GM23248 (cell line): ENCODE measurements around the gene PLEK.

Source experiments
- EZH2 ChIP-seq: fragments of 200-600 bp; sonication (generic); IDR thresholded peaks from 2 replicates; pipeline ENCODE4 v1.6.1; 2018; ENCODE audit warnings: antibody characterized with exemption, mild to moderate bottlenecking; ENCODE audit not compliant: insufficient read depth, poor library complexity, severe bottlenecking
- EZH2phosphoT487 ChIP-seq: fragments of 200-600 bp; sonication (generic); IDR thresholded peaks from 2 replicates; pipeline ENCODE4 v1.6.1; 2018; ENCODE audit warnings: antibody characterized with exemption, moderate library complexity, mild to moderate bottlenecking, low read depth; ENCODE audit not compliant: insufficient read depth

DNA sequence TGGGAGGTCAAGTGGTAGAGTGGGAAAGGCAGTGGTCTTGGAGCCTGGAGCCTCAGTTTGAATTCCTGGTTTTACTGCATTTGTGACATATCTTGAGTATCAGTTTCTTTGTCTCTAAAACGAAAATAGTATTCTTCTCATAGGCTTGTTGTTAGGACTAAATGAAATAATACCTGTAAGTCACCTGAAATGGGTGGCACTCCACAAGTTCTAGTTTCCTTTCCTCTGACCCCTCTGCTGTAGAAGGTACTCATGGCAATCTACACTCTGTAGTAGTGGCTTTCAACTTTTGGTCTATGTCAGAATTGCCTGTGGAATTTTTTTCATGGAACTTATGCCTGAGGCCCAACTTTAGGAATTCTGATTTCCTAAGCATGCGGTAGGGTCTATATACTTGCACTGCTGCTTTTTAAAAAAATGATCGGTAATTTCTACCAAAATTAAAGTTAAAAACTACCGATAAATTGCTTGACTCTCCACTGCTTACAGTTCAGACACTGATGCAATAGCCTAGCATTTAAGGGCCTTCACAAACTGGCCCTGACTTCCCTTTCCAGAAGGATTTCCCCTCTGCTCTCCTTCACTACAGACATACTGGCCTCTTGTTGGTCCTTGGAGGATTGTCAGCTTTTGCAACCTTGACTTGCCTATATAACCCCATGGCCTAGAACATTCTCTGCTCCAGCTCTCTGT is 47.2 kb downstream of the PLEK start:
- TF ChIP-seq EZH2 (no peak), EZH2phosphoT487 (no peak)
